ENCODE results near the gene LMCD1. TPM values are rescaled to one million over a fixed set of nuclear protein-coding genes. Genes with fewer than 3 reads are reported as not detected.

LMCD1 gene
- total and polyA plus RNA-seq, 8 donors = 67.0 to 86.4 (median 79.6) TPM

- Histone ChIP-seq H3K4me3 (no peak overlapping the region), H3K9me3 (no peaks in the 10 kb centered on the region), H3K4me1 (peaks cover 13 to 37% of the 10 kb centered on the region in 2 donors), H3K36me3 (no peaks in the 10 kb centered on the region), H3K27ac (peak overlapping the region; percentile 28 to 51), H3K27me3 (no peaks in the 10 kb centered on the region)
- no peak for TF ChIP-seq CTCF (IDR thresholded peaks at IDR 0.05)
- DNase-seq (no peak), ATAC-seq (peak; percentile 16)
- intact Hi-C loops (cut with DNase I) = no loop called here
Observed at GRCh38 chr3:8529738-8530525, 28.3 kb downstream of the LMCD1 start.

GRCh38 chr3:8530581-8530980, 29.0 kb downstream of the LMCD1 start:
- peak overlapping the region in 1 of 2 donors; percentile 51 for H3K27ac ChIP-seq

GRCh38 chr3:8532251-8532871, 30.7 kb downstream of the LMCD1 start:
- H3K4me1 ChIP-seq = peaks cover 13 to 41% of the 10 kb centered on the region in 2 donors
- H3K9me3 ChIP-seq = no peaks in the 10 kb centered on the region
- DNase-seq (peak in 2 of 4 donors; percentile 45 to 68), ATAC-seq (peak; percentile 24)
- intact Hi-C loops (cut with DNase I) = no loop called here
- TF ChIP-seq CTCF (IDR thresholded peaks at IDR 0.05) = no peak
- peaks cover 0 to 4% of the 10 kb centered on the region in 2 donors for H3K36me3 ChIP-seq
- H3K27ac ChIP-seq = peak overlapping the region in 1 of 2 donors; percentile 40
- H3K4me3 ChIP-seq = no peak overlapping the region
- no peaks in the 10 kb centered on the region for H3K27me3 ChIP-seq

More at GRCh38 chr3:8530581-8530980, 29.0 kb downstream of the LMCD1 start:
- Histone ChIP-seq H3K27me3 (no peaks in the 10 kb centered on the region), H3K4me3 (no peak overlapping the region), H3K36me3 (no peaks in the 10 kb centered on the region), H3K4me1 (peaks cover 13 to 37% of the 10 kb centered on the region in 2 donors), H3K9me3 (no peaks in the 10 kb centered on the region)
- no peak for TF ChIP-seq CTCF (IDR thresholded peaks at IDR 0.05)
- DNase-seq (no peak), ATAC-seq (no peak)
- intact Hi-C loops (cut with DNase I) = no loop called here

GRCh38 chr3:8536096-8537056, 34.8 kb downstream of the LMCD1 start:
- Histone ChIP-seq H3K4me1 (peaks cover 0 to 24% of the 10 kb centered on the region in 2 donors), H3K36me3 (peaks cover 0 to 27% of the 10 kb centered on the region in 2 donors), H3K9me3 (no peaks in the 10 kb centered on the region), H3K27me3 (no peaks in the 10 kb centered on the region), H3K27ac (peak overlapping the region in 1 of 2 donors; percentile 20), H3K4me3 (no peak overlapping the region)
- ATAC-seq = peak; percentile 14
- intact Hi-C loops (cut with DNase I) = no loop called here
- TF ChIP-seq CTCF (IDR thresholded peaks at IDR 0.05) = no peak
- DNase-seq = no peak
